ENCODE data around the gene MAPKAPK5. TPM values are rescaled to one million over a fixed set of nuclear protein-coding genes. Genes with fewer than 3 reads are reported as not detected.

Gene MAPKAPK5
- total RNA-seq, 1 donor from 2014 or later = 48.9 TPM

GRCh38 chr12:111881716-111882115, 39.7 kb downstream of the MAPKAPK5 start:
- H3K4me1 ChIP-seq = no peaks in the 10 kb centered on the region
- intact Hi-C loops (cut with DNase I) = no loop called here
- H3K27ac ChIP-seq = no peak overlapping the region
- H3K36me3 ChIP-seq = peaks cover 100% of the 10 kb centered on the region
- H3K9me3 ChIP-seq = no peaks in the 10 kb centered on the region
- H3K27me3 ChIP-seq = no peaks in the 10 kb centered on the region
- ATAC-seq (no peak), DNase-seq (no peak)
- no peak overlapping the region for H3K4me3 ChIP-seq
- TF ChIP-seq CTCF (IDR thresholded peaks at IDR 0.05) = no peak

- DNase-seq (no peak), ATAC-seq (peak; percentile 31)
- peaks cover 90% of the 10 kb centered on the region for H3K36me3 ChIP-seq
- TF ChIP-seq CTCF (IDR thresholded peaks at IDR 0.05) = no peak
- no peaks in the 10 kb centered on the region for H3K27me3 ChIP-seq
- H3K27ac ChIP-seq = no peak overlapping the region
- H3K4me3 ChIP-seq = no peak overlapping the region
- intact Hi-C loops (cut with DNase I) = no loop called here
- H3K4me1 ChIP-seq = no peaks in the 10 kb centered on the region
- no peaks in the 10 kb centered on the region for H3K9me3 ChIP-seq
These were observed 44.9 kb downstream of the MAPKAPK5 start for GRCh38 chr12:111886662-111887545.

- no peak for TF ChIP-seq CTCF (IDR thresholded peaks at IDR 0.05)
- H3K36me3 ChIP-seq = peaks cover 90% of the 10 kb centered on the region
These were observed 46.1 kb downstream of the MAPKAPK5 start for GRCh38 chr12:111887926-111888745.

GRCh38 chr12:111893287-111893686, 51.3 kb downstream of the MAPKAPK5 start:
- ATAC-seq = no peak
- H3K9me3 ChIP-seq = no peaks in the 10 kb centered on the region
- TF ChIP-seq CTCF (IDR thresholded peaks at IDR 0.05) = no peak
- intact Hi-C loops (cut with DNase I) = no loop called here
- H3K4me1 ChIP-seq = no peaks in the 10 kb centered on the region
- DNase-seq = no peak
- no peak overlapping the region for H3K4me3 ChIP-seq
- no peak overlapping the region for H3K27ac ChIP-seq
- H3K27me3 ChIP-seq = no peaks in the 10 kb centered on the region
- H3K36me3 ChIP-seq = peaks cover 77% of the 10 kb centered on the region

More at GRCh38 chr12:111887926-111888745, 46.1 kb downstream of the MAPKAPK5 start:
- DNase-seq (no peak), ATAC-seq (peak; percentile 79)
- Histone ChIP-seq H3K9me3 (no peaks in the 10 kb centered on the region), H3K4me1 (no peaks in the 10 kb centered on the region), H3K27ac (peak overlapping the region; percentile 3), H3K4me3 (no peak overlapping the region), H3K27me3 (no peaks in the 10 kb centered on the region)
- intact Hi-C loops (cut with DNase I) = no loop called here

GRCh38 chr12:111894556-111894955, 52.5 kb downstream of the MAPKAPK5 start:
- DNase-seq (no peak), ATAC-seq (no peak)
- H3K9me3 ChIP-seq = no peaks in the 10 kb centered on the region
- no peak for TF ChIP-seq CTCF (IDR thresholded peaks at IDR 0.05)
- H3K4me3 ChIP-seq = no peak overlapping the region
- H3K27ac ChIP-seq = no peak overlapping the region
- no peaks in the 10 kb centered on the region for H3K4me1 ChIP-seq
- peaks cover 72% of the 10 kb centered on the region for H3K36me3 ChIP-seq
- no peaks in the 10 kb centered on the region for H3K27me3 ChIP-seq
- intact Hi-C loops (cut with DNase I) = no loop called here
